GM12891 (cell line): ENCODE measurements around the gene PSG3.
"Not testable (repeated sequence)": the region's sequence is repeated elsewhere in the genome, so short reads cannot be mapped to it uniquely, and the experiment has no call there.

Experiments
- PAX5 ChIP-seq: IDR thresholded peaks from 2 replicates; pipeline ENCODE4 v1.6.1; 2011; ENCODE audit warnings: low read length, moderate library complexity, mild to moderate bottlenecking; ENCODE audit not compliant: insufficient read depth, severe bottlenecking
- POLR2A ChIP-seq: IDR thresholded peaks from 2 replicates; pipeline ENCODE4 v1.6.1; 2011; ENCODE audit warnings: low read depth, low read length, control low read depth
- POLR2AphosphoS5 ChIP-seq: IDR thresholded peaks from 2 replicates; pipeline ENCODE4 v1.6.1; 2011; ENCODE audit warnings: low read depth, low read length, control low read depth
- POU2F2 ChIP-seq: IDR thresholded peaks from 2 replicates; pipeline ENCODE4 v1.6.1; 2011; ENCODE audit warnings: low read depth, mild to moderate bottlenecking, control low read depth, low read length, moderate library complexity
- SPI1 ChIP-seq: IDR thresholded peaks from 2 replicates; pipeline ENCODE4 v1.6.1; 2011; ENCODE audit warnings: low read depth, low read length, control low read depth
- TAF1 ChIP-seq: IDR thresholded peaks from 2 replicates; pipeline ENCODE4 v1.6.1; 2011; ENCODE audit warnings: low read depth, low read length, control low read depth

- TF ChIP-seq POLR2A, POLR2AphosphoS5, TAF1, PAX5, SPI1, POU2F2: not testable (repeated sequence)
Observed at GRCh38 chr19:42788766-42789165, 48.5 kb upstream of the PSG3 start.
